Stimulated activated CD4-positive, alpha-beta T cell treated with anti-CD3 and anti-CD28 coated beads, Interleukin-1b, Interleukin-23, amount 100 ng/mL, for 48 hours (primary cell): ENCODE measurements around the gene UNC5A.

Experiments
- DNase-seq: peaks from one replicate; pipeline ENCODE4 v3.0.0-alpha.2; 2020

The UNC5A gene

GRCh38 chr5:176901260-176902101, 91.1 kb downstream of the UNC5A start:
- DNase-seq: peak; percentile 20

- no peak for DNase-seq
These were observed 91.9 kb downstream of the UNC5A start for GRCh38 chr5:176902102-176902814.

GRCh38 chr5:176902911-176903664, 92.7 kb downstream of the UNC5A start:
- DNase-seq: no peak

GRCh38 chr5:176904276-176904675, 93.9 kb downstream of the UNC5A start:
- DNase-seq: no peak

- no peak for DNase-seq
These were observed 95.8 kb downstream of the UNC5A start for GRCh38 chr5:176906126-176906525.

GRCh38 chr5:176906796-176907195, 96.4 kb downstream of the UNC5A start:
- DNase-seq: no peak

GRCh38 chr5:176908675-176909368, 98.5 kb downstream of the UNC5A start:
- DNase-seq: no peak

- no peak for DNase-seq
These were observed 101.8 kb downstream of the UNC5A start for GRCh38 chr5:176912115-176912514.

- no peak for DNase-seq
These were observed 105.5 kb downstream of the UNC5A start for GRCh38 chr5:176915906-176916305.

- no peak for DNase-seq
These were observed 106.0 kb downstream of the UNC5A start for GRCh38 chr5:176916337-176916736.

GRCh38 chr5:176918613-176919012, 108.3 kb downstream of the UNC5A start:
- DNase-seq: no peak

GRCh38 chr5:176921714-176922113, 111.4 kb downstream of the UNC5A start:
- no peak for DNase-seq

- DNase-seq: no peak
These were observed 112.5 kb downstream of the UNC5A start for GRCh38 chr5:176922817-176923216.

GRCh38 chr5:176927562-176927961, 117.2 kb downstream of the UNC5A start:
- no peak for DNase-seq

- DNase-seq: no peak
These were observed 119.3 kb downstream of the UNC5A start for GRCh38 chr5:176929654-176930053.
